Peyer's patch (tissue), 4 donors: ENCODE results near the gene ZBTB46. TPM values are rescaled to one million over a fixed set of nuclear protein-coding genes. Genes with fewer than 3 reads are reported as not detected.

Experiments used
- DNase-seq, 3 donors: peaks; one replicate each; pipeline ENCODE4 v3.0.0-alpha.2; 2017 to 2019
- H3K27ac ChIP-seq, 4 donors: fragments of 200-600 bp; sonication (generic); one replicate each; pipeline ENCODE4 v1.5.1; 2016 to 2019
- H3K27me3 ChIP-seq, 2 donors: fragments of 200-600 bp; sonication (generic); one replicate each; pipeline ENCODE4 v1.5.1; 2019
- H3K36me3 ChIP-seq, 3 donors: fragments of 200-600 bp; sonication (generic); one replicate each; pipeline ENCODE4 v1.5.1; 2016 to 2019
- H3K4me1 ChIP-seq, 4 donors: fragments of 200-600 bp; sonication (generic); one replicate each; pipeline ENCODE4 v1.5.1; 2016 to 2019
- H3K4me3 ChIP-seq, 4 donors: fragments of 200-600 bp; sonication (generic); 1 replicate in 3 of 4; 2 replicates in 1 of 4; pipeline ENCODE4 v1.5.1; 2016 to 2019; ENCODE audit warnings: mild to moderate bottlenecking in 1 of 4
- H3K9me3 ChIP-seq, 4 donors: fragments of 200-600 bp; sonication (generic); one replicate each; pipeline ENCODE4 v1.5.1; 2016 to 2019; ENCODE audit warnings: mild to moderate bottlenecking in 1 of 4
- CTCF ChIP-seq, 6 experiments: fragments of 450-650 bp in 4 of 6; fragments of 200-600 bp in 2 of 6; sonication (generic) in 1 of 6; IDR thresholded peaks; one replicate each; pipeline ENCODE4 v1.5.1; 2017 to 2019; ENCODE audit warnings: antibody characterized with exemption in 6 of 6, mild to moderate bottlenecking in 3 of 6, moderate library complexity in 1 of 6
- POLR2A ChIP-seq, 2 donors: fragments of 450-650 bp; IDR thresholded peaks; one replicate each; pipeline ENCODE4 v1.5.1; 2017; ENCODE audit warnings: antibody characterized with exemption in 2 of 2, mild to moderate bottlenecking in 2 of 2, moderate library complexity in 2 of 2
- small RNA-seq, 2 donors: library from RNA; depleted of rRNA; stranded (forward); fragments of <200 nt; gene quantifications; one replicate each; pipeline ENCODE3, GENCODE V24; 2016
- total RNA-seq, 4 donors: library from RNA; depleted of rRNA; stranded (reverse); fragments of >200 nt; gene quantifications; one replicate each; pipeline ENCODE4 v1.1.0, GENCODE V29; 2016

ZBTB46 gene
- total RNA-seq, 4 donors from 2014 or later: 1.9 to 33.0 (median 4.4) TPM

- TF ChIP-seq CTCF (IDR thresholded peaks at IDR 0.05): no peak
- TF ChIP-seq POLR2A (IDR thresholded peaks at IDR 0.05): no peak
- no peak for DNase-seq
- Histone ChIP-seq H3K36me3 (peaks cover 0 to 12% (median 0%) of the 10 kb centered on the region in 3 donors), H3K4me3 (no peak overlapping the region), H3K27ac (no peak overlapping the region), H3K4me1 (peaks cover 9 to 56% (median 15%) of the 10 kb centered on the region in 4 donors), H3K9me3 (no peaks in the 10 kb centered on the region), H3K27me3 (no peaks in the 10 kb centered on the region)
These were observed 137.1 kb downstream of the ZBTB46 start for GRCh38 chr20:63693733-63694583.

Small RNAs within 50 kb of the gene (small RNA-seq; reads per million reads assigned to genes)
- gene LIME1: 0 reads per million in 2 donors
- gene TNFRSF6B: 0 reads per million in 2 donors

Other genes starting within 250 kb of the ZBTB46 start
- 10 to 100 TPM; 13.8 to 24.5 (median 17.1) TPM for gene GMEB2, start 204.2 kb downstream of the ZBTB46 start, total RNA-seq
- 10 to 100 TPM in 1 of 4 donors, 1 to 10 TPM in 3; 3.4 to 23.1 (median 5.6) TPM for gene STMN3, start 177.8 kb downstream of the ZBTB46 start, total RNA-seq
- 10 to 100 TPM; 25.6 to 61.1 (median 30.2) TPM for gene RTEL1, start 173.0 kb downstream of the ZBTB46 start, total RNA-seq
- 1 to 10 TPM in 3 of 4 donors, not detected in 1; 2.1 to 4.2 (median 2.7) TPM for gene TNFRSF6B, start 134.6 kb downstream of the ZBTB46 start, total RNA-seq
- gene ARFRP1, start 123.3 kb downstream of the ZBTB46 start, total RNA-seq: 10 to 100 TPM; 39.1 to 67.6 (median 46.3) TPM
- 10 to 100 TPM; 48.9 to 67.7 (median 54.7) TPM for gene ZGPAT, start 123.2 kb downstream of the ZBTB46 start, total RNA-seq
- 10 to 100 TPM; 32.6 to 55.3 (median 41.0) TPM for gene LIME1, start 94.6 kb downstream of the ZBTB46 start, total RNA-seq
- 10 to 100 TPM; 34.2 to 54.5 (median 40.4) TPM for gene SLC2A4RG, start 91.5 kb downstream of the ZBTB46 start, total RNA-seq
- not detected for gene ABHD16B, start 30.2 kb upstream of the ZBTB46 start, total RNA-seq
- 10 to 100 TPM; 59.4 to 78.7 (median 65.1) TPM for gene TPD52L2, start 34.0 kb upstream of the ZBTB46 start, total RNA-seq
- gene DNAJC5, start 63.9 kb upstream of the ZBTB46 start, total RNA-seq: 100 to 1,000 TPM in 3 of 4 donors, 10 to 100 TPM in 1; 41.3 to 137 (median 113) TPM
- gene UCKL1, start 125.2 kb upstream of the ZBTB46 start, total RNA-seq: 100 to 1,000 TPM in 3 of 4 donors, 10 to 100 TPM in 1; 70.4 to 189 (median 136) TPM
- 1 to 10 TPM; 5.8 to 7.4 (median 6.4) TPM for gene ZNF512B, start 138.7 kb upstream of the ZBTB46 start, total RNA-seq
- 10 to 100 TPM in 3 of 4 donors, 1 to 10 TPM in 1; 1.7 to 14.3 (median 11.1) TPM for gene SAMD10, start 148.4 kb upstream of the ZBTB46 start, total RNA-seq
- 10 to 100 TPM; 49.6 to 95.7 (median 64.2) TPM for gene PRPF6, start 149.9 kb upstream of the ZBTB46 start, total RNA-seq
- gene C20orf204, start 204.9 kb upstream of the ZBTB46 start, total RNA-seq: 1 to 10 TPM in 2 of 4 donors, under 1 TPM in 2; 0.18 to 2.1 (median 1.1) TPM
- gene SOX18, start 218.4 kb upstream of the ZBTB46 start, total RNA-seq: 1 to 10 TPM in 3 of 4 donors, not detected in 1; 2.8 to 6.6 (median 3.4) TPM
- 10 to 100 TPM in 2 of 4 donors, 1 to 10 TPM in 2; 4.7 to 19.8 (median 8.3) TPM for gene TCEA2, start 231.9 kb upstream of the ZBTB46 start, total RNA-seq
- gene RGS19, start 248.3 kb upstream of the ZBTB46 start, total RNA-seq: 10 to 100 TPM in 1 of 4 donors, 1 to 10 TPM in 3; 3.3 to 39.6 (median 6.8) TPM
- under 1 TPM in 1 of 4 donors, not detected in 3; 0.27 TPM for gene OPRL1, start 248.8 kb upstream of the ZBTB46 start, total RNA-seq